Nucleus accumbens (tissue), 56 donors: Measurements from ENCODE around the gene LRRIQ1.

Source experiments
- DNase-seq, 56 donors: peaks; one replicate each; lab custom pipeline; 2025; lab: John Stamatoyannopoulos, UW

LRRIQ1 gene

DNA sequence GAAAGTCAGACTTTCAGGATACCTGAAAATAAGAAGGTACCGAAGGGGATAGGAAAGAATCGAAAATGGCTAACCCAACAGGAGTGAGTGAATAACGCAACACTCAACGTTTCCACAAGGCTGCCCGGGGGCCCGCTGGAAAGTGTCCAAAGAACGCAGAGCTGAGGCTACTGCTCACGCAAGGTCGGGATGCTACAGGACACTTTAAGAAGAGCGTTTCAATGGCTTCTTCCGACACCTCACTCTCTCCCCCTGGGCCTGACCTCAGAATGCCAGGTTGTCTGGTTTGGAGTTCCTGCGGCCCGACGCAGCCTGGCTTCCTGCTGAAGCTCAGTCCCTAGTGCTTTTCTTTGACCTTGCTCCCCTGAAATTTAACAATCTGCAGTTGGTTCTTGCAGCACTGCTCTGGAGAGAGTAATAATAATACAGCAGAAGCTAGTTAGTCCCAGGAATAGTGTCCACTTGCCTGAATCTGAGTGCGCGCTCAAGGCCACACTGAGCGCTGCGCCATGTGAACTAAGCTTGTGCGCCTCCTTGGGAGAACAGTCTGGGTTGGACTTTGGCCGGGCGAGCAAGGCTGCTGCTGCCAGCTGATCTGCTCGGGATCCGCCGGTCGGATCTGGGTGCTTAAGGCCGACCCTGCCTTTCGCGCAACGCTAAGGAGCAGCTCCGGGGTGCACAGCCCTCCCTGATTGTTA, 241.9 kb downstream of the LRRIQ1 start:
- DNase-seq: no peak

DNA sequence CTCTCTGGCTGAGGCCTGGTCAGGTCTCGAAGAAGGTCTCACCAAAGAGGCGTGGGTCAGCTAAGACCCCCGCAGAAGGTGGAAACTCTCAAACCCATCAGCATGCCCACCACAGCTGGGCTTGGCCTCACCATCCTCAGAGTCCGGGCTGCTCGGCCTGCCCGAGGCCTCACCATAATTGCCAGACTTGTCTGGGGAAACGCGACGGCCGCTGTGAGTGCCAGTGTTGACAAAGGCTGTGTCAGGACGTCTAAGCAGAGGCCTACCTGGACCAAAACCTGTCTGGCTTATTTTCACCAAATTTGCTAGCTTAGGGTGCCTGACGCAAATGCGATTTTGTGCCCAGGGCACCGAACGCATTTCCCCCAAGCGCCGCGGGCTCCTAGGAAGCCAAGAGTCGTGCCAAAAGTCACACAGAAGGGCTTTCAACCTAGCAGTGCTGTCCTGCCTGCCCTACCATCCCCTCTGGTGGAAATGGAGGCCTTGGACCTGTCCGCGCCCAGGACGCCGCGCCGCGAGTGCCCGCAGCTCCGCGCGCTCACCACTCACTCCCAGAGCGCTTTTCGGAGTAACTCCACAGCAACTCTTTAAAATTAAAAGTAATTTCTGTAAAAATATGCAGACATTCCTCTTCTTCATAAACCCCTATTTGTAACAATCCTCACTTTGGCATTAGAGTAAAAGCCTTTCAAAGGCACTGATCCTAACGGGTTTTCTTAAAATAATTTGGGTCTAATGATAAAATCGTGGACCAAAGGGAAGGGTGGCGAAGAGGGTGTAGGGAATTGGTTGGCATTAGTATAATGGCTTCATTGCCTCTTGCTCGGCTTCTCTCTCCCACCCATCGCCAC, 242.7 kb downstream of the LRRIQ1 start:
- no peak for DNase-seq

DNA sequence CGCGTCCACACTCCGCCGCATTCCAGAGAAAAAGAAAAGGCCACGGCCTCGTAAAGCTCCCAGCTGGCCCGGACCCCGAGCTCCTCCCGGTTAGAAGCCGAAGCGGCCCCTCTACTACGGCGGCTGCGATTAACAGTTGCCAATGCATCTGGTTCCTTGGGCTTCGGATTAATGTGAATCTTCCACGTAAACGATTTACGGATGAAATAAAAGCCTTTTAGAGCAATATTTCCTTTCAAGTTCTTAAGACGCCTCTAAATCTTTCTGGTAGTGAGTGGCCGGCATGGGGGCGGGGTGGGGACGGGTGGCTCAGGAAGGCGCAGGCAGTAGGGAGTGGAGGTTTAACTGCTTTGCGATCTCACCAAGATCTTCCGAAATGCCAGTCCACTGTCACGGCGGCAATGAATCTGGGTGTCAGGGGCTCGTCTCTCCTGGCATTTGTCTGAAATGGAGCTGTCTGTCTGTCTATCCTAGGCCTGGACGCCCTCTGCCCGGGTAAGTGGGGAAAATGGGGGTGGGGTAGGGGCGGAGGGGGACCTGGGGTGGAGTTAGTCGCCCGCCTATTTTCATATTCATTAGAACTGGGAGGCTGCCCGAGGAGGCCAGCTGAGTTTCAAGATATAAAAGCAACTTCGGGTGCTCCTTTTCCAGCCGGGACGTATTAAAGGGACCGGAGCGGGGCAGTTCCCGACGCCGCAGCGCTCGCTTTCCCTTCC, 243.5 kb downstream of the LRRIQ1 start:
- no peak for DNase-seq

DNA sequence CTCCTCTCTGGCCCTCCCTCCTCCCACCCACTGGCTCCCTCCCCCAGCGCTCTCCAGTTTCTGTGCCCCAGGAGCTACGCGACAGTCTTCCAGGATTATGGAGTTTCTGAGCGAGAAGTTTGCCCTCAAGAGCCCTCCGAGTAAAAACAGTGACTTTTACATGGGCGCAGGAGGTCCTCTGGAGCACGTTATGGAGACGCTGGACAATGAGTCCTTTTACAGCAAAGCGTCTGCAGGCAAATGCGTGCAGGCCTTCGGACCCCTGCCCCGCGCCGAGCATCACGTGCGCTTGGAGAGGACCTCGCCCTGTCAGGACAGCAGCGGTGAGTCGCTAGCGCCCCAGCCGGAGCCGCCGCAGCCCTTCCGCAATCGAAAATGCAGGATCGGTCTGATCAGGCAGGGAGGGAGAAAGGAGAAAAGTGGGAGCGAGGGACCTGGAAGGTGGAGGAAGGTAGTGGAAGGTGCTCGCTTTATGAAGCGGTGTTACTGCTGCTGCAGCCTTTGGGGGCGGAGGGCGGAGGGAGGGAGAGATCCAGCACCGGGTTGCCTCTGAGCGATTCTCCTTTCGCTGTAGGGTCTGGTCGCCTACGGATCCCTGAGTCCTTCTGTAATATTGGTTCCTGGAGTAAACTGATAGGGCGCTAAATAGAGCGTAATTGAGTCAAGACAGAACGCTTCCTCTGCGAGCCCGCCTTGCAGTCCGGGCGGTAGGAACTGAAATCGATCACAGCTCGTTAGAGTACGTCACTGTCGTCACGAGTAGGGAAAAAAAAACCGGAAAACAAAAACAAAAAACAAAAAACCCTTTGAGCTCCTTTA, 244.2 kb downstream of the LRRIQ1 start, which contains the start of gene ALX1:
ALX1 (plus strand) TSS at position 56 of the 819 bp plus-strand sequence; CDS start at position 98, 42 bp downstream.
- DNase-seq: no peak

DNA sequence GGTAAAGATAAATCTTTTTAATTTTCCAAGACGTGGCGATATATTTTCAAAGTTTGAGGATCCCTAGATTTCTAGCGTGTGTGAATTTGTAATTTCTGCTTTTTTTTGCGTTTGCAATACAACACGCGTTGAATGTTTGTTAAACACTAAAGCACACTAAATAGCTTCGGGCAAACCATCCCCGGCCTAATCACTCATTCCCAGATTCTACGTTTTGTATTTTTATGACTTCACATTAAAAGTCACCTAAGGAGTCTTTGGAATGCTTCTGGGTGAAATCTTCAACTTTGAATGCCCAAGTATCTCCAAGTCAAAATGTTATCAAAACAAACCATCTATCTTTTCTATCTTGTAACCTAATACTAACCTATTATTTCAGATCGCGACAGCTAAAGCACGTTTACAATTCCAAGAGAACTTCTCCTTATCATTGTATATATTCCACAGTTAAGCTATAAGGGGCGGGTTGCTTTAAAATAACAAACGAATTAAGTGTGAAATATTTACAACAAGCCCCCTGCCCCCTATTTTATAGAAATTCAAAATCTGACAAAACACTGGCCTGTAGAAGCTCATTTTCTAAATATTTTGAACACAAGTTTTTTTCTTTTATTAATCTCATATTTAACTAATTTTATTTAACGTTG, 245.0 kb downstream of the LRRIQ1 start:
- no peak for DNase-seq

DNA sequence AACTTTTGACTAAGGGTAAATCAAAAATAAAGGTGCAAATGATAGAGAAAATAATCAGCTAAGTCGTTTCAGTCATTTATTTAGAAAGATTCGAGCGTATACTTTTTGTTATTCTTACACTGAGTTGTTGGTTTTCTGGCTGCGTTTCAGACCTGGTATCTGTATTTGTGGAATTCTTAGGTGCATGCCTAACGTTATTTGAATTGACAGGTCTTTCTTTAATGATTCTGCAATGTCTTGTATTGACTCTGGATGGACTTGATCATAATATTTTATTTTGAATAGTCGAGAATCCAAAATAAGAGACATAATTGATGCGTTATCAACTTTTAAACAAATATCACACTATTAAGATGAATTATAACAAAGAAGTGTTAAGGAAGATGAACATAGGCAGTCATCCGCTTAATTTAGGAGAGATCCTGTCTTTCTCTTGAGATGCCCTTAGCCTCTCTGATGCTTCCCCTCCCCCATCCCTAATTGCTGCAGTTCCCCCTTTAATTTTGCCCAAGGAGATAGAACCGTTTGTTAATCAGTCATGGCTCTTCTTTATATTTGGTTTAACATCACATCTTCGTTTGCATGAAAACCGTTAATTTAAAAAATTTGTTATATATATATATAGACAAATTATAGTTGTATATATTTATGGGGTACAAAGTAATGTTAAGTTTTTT, 245.6 kb downstream of the LRRIQ1 start:
- no peak for DNase-seq

DNA sequence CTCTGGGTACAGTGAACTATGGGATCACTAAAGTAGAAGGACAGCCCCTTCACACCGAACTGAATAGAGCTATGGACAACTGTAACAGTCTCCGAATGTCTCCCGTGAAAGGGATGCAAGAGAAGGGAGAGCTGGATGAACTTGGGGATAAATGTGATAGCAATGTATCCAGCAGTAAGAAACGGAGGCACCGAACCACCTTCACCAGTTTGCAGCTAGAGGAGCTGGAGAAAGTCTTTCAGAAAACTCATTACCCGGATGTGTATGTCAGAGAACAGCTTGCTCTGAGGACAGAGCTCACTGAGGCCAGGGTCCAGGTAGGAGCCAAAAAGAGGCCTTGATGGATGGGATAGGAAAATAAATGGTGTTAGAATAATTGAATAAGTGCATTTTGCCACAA, 247.4 kb downstream of the LRRIQ1 start:
- DNase-seq: no peak
